Spleen (tissue), 11 donors: Measurements from ENCODE around the gene SWSAP1. TPM values are rescaled to one million over a fixed set of nuclear protein-coding genes. Genes with fewer than 3 reads are reported as not detected.

Experiments used
- DNase-seq: peaks from one replicate; pipeline ENCODE4 v3.0.0-alpha.2; 2020
- H3K27ac ChIP-seq, 8 donors: fragments of 200-600 bp; sonication (generic) in 7 of 8; 1 replicate in 4 of 8; 2 replicates in 4 of 8; pipeline versions ENCODE4 v1.5.0 to v1.8.0; 2016 to 2021; ENCODE audit warnings: inconsistent platforms in 4 of 8, mild to moderate bottlenecking in 4 of 8, moderate library complexity in 1 of 8
- H3K27me3 ChIP-seq, 7 donors: fragments of 200-600 bp; sonication (generic) in 6 of 7; replicated peaks in 1 of 7; 1 replicate in 4 of 7; 2 replicates in 3 of 7; pipeline versions ENCODE4 v1.5.0 to v1.8.0; 2016 to 2021; ENCODE audit warnings: inconsistent platforms in 3 of 7, mild to moderate bottlenecking in 1 of 7
- H3K36me3 ChIP-seq, 6 donors: fragments of 200-600 bp; sonication (generic) in 5 of 6; 1 replicate in 4 of 6; 2 replicates in 2 of 6; pipeline versions ENCODE4 v1.5.0 to v1.8.0; 2016 to 2021; ENCODE audit warnings: inconsistent platforms in 2 of 6
- H3K4me1 ChIP-seq, 6 donors: fragments of 200-600 bp; sonication (generic) in 5 of 6; 1 replicate in 3 of 6; 2 replicates in 3 of 6; pipeline versions ENCODE4 v1.5.0 to v1.8.0; 2016 to 2021; ENCODE audit warnings: inconsistent platforms in 3 of 6
- H3K4me3 ChIP-seq, 8 donors: fragments of 200-600 bp; sonication (generic) in 7 of 8; 1 replicate in 4 of 8; 2 replicates in 4 of 8; pipeline versions ENCODE4 v1.5.0 to v1.8.0; 2016 to 2021; ENCODE audit warnings: inconsistent platforms in 4 of 8, mild to moderate bottlenecking in 4 of 8, moderate library complexity in 2 of 8
- H3K9me3 ChIP-seq, 8 donors: fragments of 200-600 bp; sonication (generic) in 7 of 8; 1 replicate in 4 of 8; 2 replicates in 4 of 8; pipeline versions ENCODE4 v1.5.0 to v1.8.0; 2016 to 2021; ENCODE audit warnings: inconsistent platforms in 4 of 8
- POLR2A ChIP-seq, 3 donors: fragments of 450-650 bp; IDR thresholded peaks; one replicate each; pipeline ENCODE4 v1.5.1; 2017; ENCODE audit warnings: antibody characterized with exemption in 3 of 3, mild to moderate bottlenecking in 1 of 3
- POLR2AphosphoS5 ChIP-seq, 3 donors: sonication (generic); formaldehyde crosslinking; IDR thresholded peaks; one replicate each; pipeline ENCODE4 v1.5.1; 2017; ENCODE audit warnings: antibody characterized with exemption in 3 of 3
- WGBS, 5 donors: extraction: QIAGEN DNeasy Blood & Tissue Kit in 3 of 5; methylation state at CpG; one replicate each; pipeline versions ENCODE4 v1.1.5 to v1.1.7; 2013 to 2018; 5-methylcytosine and 5-hydroxymethylcytosine counted together
- intact Hi-C: fragments of 100-400 bp; cut with DNase I; formaldehyde crosslinking; loops from one replicate; pipeline ENCODE4 v1.15.0; 2023; ENCODE audit warnings: low total_unique reads
- polyA plus RNA-seq, 3 donors: library from polyadenylated mRNA; stranded (reverse); fragments of 200-250 nt; gene quantifications; one replicate each; pipeline ENCODE4 v1.2.1, GENCODE V29; 2013
- total RNA-seq, 7 donors: library from RNA; depleted of rRNA in 3 of 7; stranded (reverse); fragments of >200 nt in 3 of 7; fragmentation: NEBNext Ultra II Directional in 4 of 7; extraction: Animal tissue kit (Norgen Biotek cat#: 25700) in 4 of 7; gene quantifications; one replicate each; pipeline versions ENCODE4 v1.1.0 to v1.2.1, GENCODE V29; 2016 to 2021
- TF ChIP-seq, protein P1 (sequence below), 11 experiments: fragments of 200-600 bp in 7 of 11; fragments of 450-650 bp in 4 of 11; sonication (generic) in 4 of 11; IDR thresholded peaks in 8 of 11; conservative IDR thresholded peaks in 3 of 11; 1 replicate in 7 of 11; 2 replicates in 4 of 11; pipeline versions ENCODE4 v1.4.0 to v1.8.0; 2016 to 2021; ENCODE audit warnings: antibody characterized with exemption in 11 of 11, inconsistent platforms in 4 of 11, mild to moderate bottlenecking in 1 of 11
- donor health status: healthy with polysubstance abuse.
- donor health status: DM: no; HTN: no; CAD: no; lungs with moderate emphysema.
- donor health status: DM: no; HTN: no; CAD: no.
- donor health status: Bipolar disorder and iron deficiency.
- donor health status: healthy.
- donor health status: DM: no; HTN: no; CAD: no.
- donor health status: DM: yes; HTN: yes; CAD: no.

SWSAP1 gene
- total and polyA plus RNA-seq, 10 donors, result 2.7 to 9.3 (median 4.7) TPM

DNA sequence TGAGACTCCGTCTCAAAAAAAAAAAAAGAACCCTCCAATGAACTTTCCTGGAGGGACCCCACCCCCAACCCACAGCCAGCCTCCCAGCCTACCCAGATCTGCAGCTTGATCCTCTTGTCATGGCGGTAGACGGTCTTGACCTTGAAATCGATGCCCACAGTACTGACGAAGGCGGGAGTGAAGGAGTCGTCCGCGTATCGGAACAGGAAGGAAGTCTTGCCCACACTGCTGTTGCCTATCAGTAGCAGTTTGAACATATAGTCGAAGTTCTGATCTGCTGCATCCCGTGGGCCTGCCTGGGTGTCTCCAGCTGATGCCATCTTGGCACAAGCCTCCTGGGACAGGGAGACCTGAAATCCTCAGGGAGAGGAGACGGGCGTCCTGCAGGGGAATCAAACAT, 37.4 kb upstream of the SWSAP1 start:
- H3K4me3 ChIP-seq, result peak overlapping the region in 3 of 8 donors; percentile 74 to 86 (median 85)
- intact Hi-C loops, result no loop called here
- H3K27me3 ChIP-seq, result no peaks in the 10 kb centered on the region
- H3K4me1 ChIP-seq, result peaks cover 11 to 59% (median 31%) of the 10 kb centered on the region in 6 donors
- DNase-seq, result no peak
- no peak for TF ChIP-seq POLR2AphosphoS5 (IDR thresholded peaks at IDR 0.05)
- TF ChIP-seq, protein P1, sequence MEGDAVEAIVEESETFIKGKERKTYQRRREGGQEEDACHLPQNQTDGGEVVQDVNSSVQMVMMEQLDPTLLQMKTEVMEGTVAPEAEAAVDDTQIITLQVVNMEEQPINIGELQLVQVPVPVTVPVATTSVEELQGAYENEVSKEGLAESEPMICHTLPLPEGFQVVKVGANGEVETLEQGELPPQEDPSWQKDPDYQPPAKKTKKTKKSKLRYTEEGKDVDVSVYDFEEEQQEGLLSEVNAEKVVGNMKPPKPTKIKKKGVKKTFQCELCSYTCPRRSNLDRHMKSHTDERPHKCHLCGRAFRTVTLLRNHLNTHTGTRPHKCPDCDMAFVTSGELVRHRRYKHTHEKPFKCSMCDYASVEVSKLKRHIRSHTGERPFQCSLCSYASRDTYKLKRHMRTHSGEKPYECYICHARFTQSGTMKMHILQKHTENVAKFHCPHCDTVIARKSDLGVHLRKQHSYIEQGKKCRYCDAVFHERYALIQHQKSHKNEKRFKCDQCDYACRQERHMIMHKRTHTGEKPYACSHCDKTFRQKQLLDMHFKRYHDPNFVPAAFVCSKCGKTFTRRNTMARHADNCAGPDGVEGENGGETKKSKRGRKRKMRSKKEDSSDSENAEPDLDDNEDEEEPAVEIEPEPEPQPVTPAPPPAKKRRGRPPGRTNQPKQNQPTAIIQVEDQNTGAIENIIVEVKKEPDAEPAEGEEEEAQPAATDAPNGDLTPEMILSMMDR (IDR thresholded peaks at IDR 0.05 in 8 of 11, conservative IDR thresholded peaks at IDR 0.05 in 3 of 11), result no peak
- TF ChIP-seq POLR2A (IDR thresholded peaks at IDR 0.05), result no peak
- H3K27ac ChIP-seq, result peak overlapping the region in 5 of 8 donors; percentile 15 to 96 (median 88)
- peaks cover 0 to 60% (median 42%) of the 10 kb centered on the region in 6 donors for H3K36me3 ChIP-seq
- peaks cover 0 to 6% (median 0%) of the 10 kb centered on the region in 8 donors for H3K9me3 ChIP-seq
- 24 to 50% (median 37%) methylated on average over 10 to 14 of the region's 14 CpGs for WGBS, 5 donors

DNA sequence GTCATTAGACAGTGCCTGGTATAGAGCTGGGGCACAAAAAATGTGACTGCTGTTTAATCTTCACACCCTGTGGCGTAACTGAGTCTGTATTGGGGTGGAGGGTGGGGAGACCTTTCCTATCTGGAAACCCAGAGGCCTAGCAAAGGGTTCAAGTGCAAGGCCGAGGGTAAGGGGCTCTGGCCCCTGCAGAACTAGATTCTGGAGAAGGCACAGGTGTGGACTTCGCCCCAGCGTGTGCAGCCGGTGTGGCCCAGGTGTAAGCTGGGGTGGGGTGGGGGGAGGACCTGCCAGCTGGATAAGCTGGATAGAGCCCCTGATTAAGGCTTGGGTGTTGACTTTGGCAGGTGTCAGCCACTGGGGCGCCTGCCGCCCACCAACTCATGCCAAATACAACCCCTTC, 36.3 kb upstream of the SWSAP1 start:
- TF ChIP-seq POLR2A (IDR thresholded peaks at IDR 0.05) (no peak), POLR2AphosphoS5 (IDR thresholded peaks at IDR 0.05) (no peak)
- TF ChIP-seq, protein P1 (IDR thresholded peaks at IDR 0.05 in 8 of 11, conservative IDR thresholded peaks at IDR 0.05 in 3 of 11), result no peak
- Histone ChIP-seq H3K36me3 (peaks cover 0 to 60% (median 35%) of the 10 kb centered on the region in 6 donors), H3K4me1 (peaks cover 11 to 60% (median 35%) of the 10 kb centered on the region in 6 donors), H3K27ac (peak overlapping the region; percentile 53 to 96 (median 82)), H3K27me3 (no peaks in the 10 kb centered on the region), H3K4me3 (peak overlapping the region in 5 of 8 donors; percentile 17 to 86 (median 79)), H3K9me3 (peaks cover 0 to 6% (median 0%) of the 10 kb centered on the region in 8 donors)
- WGBS, 5 donors, result 81 to 93% (median 86%) methylated on average over 7 of the region's 7 CpGs
- no peak for DNase-seq
- intact Hi-C loops, result no loop called here

DNA sequence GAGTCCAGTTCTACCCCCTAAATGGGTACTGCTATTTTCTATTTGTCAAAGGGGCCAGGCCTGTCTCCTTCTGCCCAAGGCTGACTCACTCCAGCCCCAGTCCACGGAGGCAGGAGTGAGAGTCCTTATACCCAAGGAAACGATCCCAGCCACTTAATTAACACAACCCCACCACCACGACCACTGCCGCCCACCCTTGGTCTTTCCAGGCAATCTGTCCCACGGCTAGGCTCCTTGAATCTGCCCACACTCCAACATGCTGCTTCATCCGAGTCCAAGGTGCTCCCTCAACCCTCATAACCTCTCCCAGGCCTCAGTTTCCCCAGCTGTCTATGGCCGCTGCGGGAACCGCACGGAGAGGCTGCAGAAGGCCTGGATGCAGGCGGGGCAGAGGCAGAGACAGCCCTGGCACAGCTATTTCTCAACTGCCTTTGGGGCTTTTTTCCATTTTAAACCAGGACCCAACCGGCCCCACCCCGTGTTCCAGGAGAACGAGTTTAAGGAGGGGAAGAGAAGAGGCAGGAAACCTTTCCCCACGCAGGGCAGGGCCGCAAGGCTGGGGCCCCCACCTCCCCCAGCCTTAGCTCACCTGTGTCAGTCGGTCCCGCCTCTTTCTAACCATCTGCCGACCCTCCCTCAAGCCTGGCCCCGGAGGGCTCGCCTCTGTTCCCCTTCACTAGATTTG, 35.8 kb upstream of the SWSAP1 start:
- Histone ChIP-seq H3K4me1 (peaks cover 11 to 65% (median 39%) of the 10 kb centered on the region in 6 donors), H3K9me3 (peaks cover 0 to 6% (median 0%) of the 10 kb centered on the region in 8 donors), H3K27me3 (no peaks in the 10 kb centered on the region), H3K4me3 (peak overlapping the region; percentile 57 to 86 (median 72)), H3K36me3 (peaks cover 0 to 59% (median 29%) of the 10 kb centered on the region in 6 donors), H3K27ac (peak overlapping the region; percentile 53 to 96 (median 82))
- DNase-seq, result no peak
- 25 to 55% (median 28%) methylated on average over 13 to 21 of the region's 21 CpGs for WGBS, 5 donors
- TF ChIP-seq, protein P1 (IDR thresholded peaks at IDR 0.05 in 8 of 11, conservative IDR thresholded peaks at IDR 0.05 in 3 of 11), result no peak
- TF ChIP-seq POLR2AphosphoS5 (IDR thresholded peaks at IDR 0.05), result no peak
- TF ChIP-seq POLR2A (IDR thresholded peaks at IDR 0.05), result no peak
- intact Hi-C loops, result no loop called here
